Aortic smooth muscle cell (primary cell): Measurements from ENCODE around the gene BMP8A. TPM values are rescaled to one million over a fixed set of nuclear protein-coding genes. Genes with fewer than 3 reads are reported as not detected.

Experiments used
- total RNA-seq: library from RNA; depleted of rRNA; stranded (reverse); fragments of >200 nt; gene quantifications from 2 replicates; pipeline ENCODE4 v1.2.3, GENCODE V29; 2014

BMP8A gene, protein sequence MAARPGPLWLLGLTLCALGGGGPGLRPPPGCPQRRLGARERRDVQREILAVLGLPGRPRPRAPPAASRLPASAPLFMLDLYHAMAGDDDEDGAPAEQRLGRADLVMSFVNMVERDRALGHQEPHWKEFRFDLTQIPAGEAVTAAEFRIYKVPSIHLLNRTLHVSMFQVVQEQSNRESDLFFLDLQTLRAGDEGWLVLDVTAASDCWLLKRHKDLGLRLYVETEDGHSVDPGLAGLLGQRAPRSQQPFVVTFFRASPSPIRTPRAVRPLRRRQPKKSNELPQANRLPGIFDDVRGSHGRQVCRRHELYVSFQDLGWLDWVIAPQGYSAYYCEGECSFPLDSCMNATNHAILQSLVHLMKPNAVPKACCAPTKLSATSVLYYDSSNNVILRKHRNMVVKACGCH
- 0.40 TPM in 1 of 2 replicates, not detected in the other for total RNA-seq

DNA sequence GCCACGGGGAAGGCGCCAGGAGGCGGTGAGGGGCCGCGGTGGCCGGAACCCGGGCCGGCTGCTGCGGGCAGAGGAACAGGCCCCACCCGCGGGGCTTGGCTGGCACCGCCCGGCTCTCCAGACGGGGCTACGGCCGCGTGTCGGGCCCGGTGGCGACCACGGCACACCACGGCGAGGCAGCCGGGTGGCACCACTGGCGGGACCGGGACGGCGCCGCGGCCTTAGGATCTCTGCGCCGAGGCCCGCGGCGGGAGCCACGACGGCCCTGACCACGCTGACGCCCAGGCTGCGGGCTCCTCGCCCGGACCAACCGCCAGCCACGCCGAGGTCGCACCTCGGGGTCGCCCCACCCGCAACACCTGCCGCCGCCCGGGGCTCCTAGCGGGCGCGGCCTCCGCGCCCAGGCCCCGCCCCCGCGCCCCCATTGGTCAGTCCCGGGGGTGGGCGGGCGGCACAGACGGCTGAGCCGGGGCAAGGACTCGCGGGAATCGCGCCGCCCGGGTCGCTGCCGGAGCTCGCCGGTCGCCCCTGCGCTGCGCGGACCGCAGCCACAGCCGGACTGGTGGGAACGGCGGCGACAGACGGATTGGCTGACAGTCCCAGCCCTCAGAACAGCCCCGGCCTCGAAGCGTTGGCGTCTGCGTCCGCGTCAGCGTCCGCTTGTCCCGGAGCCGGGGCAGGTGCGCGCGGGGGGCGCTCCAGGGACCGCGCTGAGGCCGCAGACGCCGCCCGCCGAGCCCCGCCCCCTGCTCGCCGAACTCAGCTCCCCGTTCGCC lies at the start of gene BMP8A:
Gene BMP8A (plus strand): TSS at position 491 of the 776 bp plus-strand sequence. CDS start 356 bp downstream, outside the sequence.

Other genes starting within 250 kb of the BMP8A start
- 194 and 196 TPM in 2 replicates for gene PABPC4, start 85.2 kb downstream of the BMP8A start, total RNA-seq
- gene HEYL, start 148.0 kb downstream of the BMP8A start, total RNA-seq = 0.19 and 0.53 TPM in 2 replicates
- gene NT5C1A, start 180.5 kb downstream of the BMP8A start, total RNA-seq = not detected in 2 replicates
- not detected in 2 replicates for gene HPCAL4, start 199.8 kb downstream of the BMP8A start, total RNA-seq
- 34.3 and 37.3 TPM in 2 replicates for gene PPIE, start 247.2 kb downstream of the BMP8A start, total RNA-seq